Natural killer cell (primary cell): ENCODE results near the gene C1QTNF7. TPM values are rescaled to one million over a fixed set of nuclear protein-coding genes. Genes with fewer than 3 reads are reported as not detected.

Experiments
- ATAC-seq, 3 donors: fragments of 150-1000 bp in 2 of 3; fragments of 200-7000 bp in 1 of 3; cut with Tn5 transposase; 1 replicate in 1 of 3; 2 replicates in 2 of 3; pipeline ENCODE4 v1.10.0; 2021; ENCODE audit warnings: mild to moderate bottlenecking in 2 of 3, moderate library complexity in 2 of 3
- DNase-seq, 2 donors: peaks; one replicate each; pipeline versions ENCODE4 v3.0.0 to v3.0.0-alpha.2; 2013 to 2021; ENCODE audit warnings: mixed read lengths in 1 of 2
- H3K27ac ChIP-seq: one replicate; pipeline ENCODE4 v1.5.1; 2013; ENCODE audit warnings: mild to moderate bottlenecking, low read length
- H3K27me3 ChIP-seq: one replicate; pipeline ENCODE4 v1.6.1; 2013; ENCODE audit warnings: low read length; ENCODE audit not compliant: control insufficient read depth, insufficient read depth
- H3K36me3 ChIP-seq: one replicate; pipeline ENCODE4 v1.6.1; 2013; ENCODE audit warnings: low read length; ENCODE audit not compliant: control insufficient read depth, insufficient read depth
- H3K4me1 ChIP-seq: one replicate; pipeline ENCODE4 v1.6.1; 2013; ENCODE audit warnings: low read length; ENCODE audit not compliant: control insufficient read depth, insufficient read depth
- H3K4me3 ChIP-seq: one replicate; pipeline ENCODE4 v1.5.1; 2013; ENCODE audit warnings: low read length
- H3K9me3 ChIP-seq: one replicate; pipeline ENCODE4 v1.6.1; 2013; ENCODE audit warnings: low read length; ENCODE audit not compliant: control insufficient read depth, insufficient read depth
- H3K27ac Mint-ChIP-seq, 2 donors: one replicate each; pipeline ENCODE4 v1.8.0; 2022; ENCODE audit warnings: mild to moderate bottlenecking in 2 of 2, mixed read lengths in 2 of 2, moderate library complexity in 1 of 2
- H3K27me3 Mint-ChIP-seq, 2 donors: one replicate each; pipeline ENCODE4 v1.8.0; 2022; ENCODE audit warnings: low read depth in 2 of 2, mixed read lengths in 2 of 2
- H3K36me3 Mint-ChIP-seq: one replicate; pipeline ENCODE4 v1.8.0; 2022; ENCODE audit warnings: mixed read lengths
- H3K4me1 Mint-ChIP-seq, 2 donors: one replicate each; pipeline ENCODE4 v1.8.0; 2022; ENCODE audit warnings: mixed read lengths in 2 of 2
- H3K4me3 Mint-ChIP-seq: one replicate; pipeline ENCODE4 v1.8.0; 2022; ENCODE audit warnings: mild to moderate bottlenecking, moderate library complexity, mixed read lengths
- H3K9me3 Mint-ChIP-seq, 2 donors: one replicate each; pipeline ENCODE4 v1.8.0; 2022; ENCODE audit warnings: mixed read lengths in 2 of 2
- WGBS: methylation state at CpG from one replicate; pipeline ENCODE4 v1.1.7; 2013; ENCODE audit warnings: missing lambda C conversion rate; ENCODE audit not compliant: insufficient coverage; 5-methylcytosine and 5-hydroxymethylcytosine counted together
- intact Hi-C: fragments of 100-400 bp; cut with micrococcal nuclease; formaldehyde crosslinking; loops from one replicate; pipeline ENCODE4 v1.14.2; 2022
- total RNA-seq, 4 donors: library from RNA; stranded (reverse); fragments of 120-200 nt in 1 of 4; gene quantifications; one replicate each; pipeline versions ENCODE4 v1.2.3 to v1.2.4, GENCODE V29; 2013 to 2022
- TF ChIP-seq, protein P1 (sequence below): fragments of 200-600 bp; IDR thresholded peaks from one replicate; pipeline ENCODE4 v1.8.0; 2022; ENCODE audit warnings: antibody characterized with exemption

The C1QTNF7 gene
- total RNA-seq, 3 donors from 2014 or later (not counting 1 experiment from before 2014, with no cell fraction given) = not detected

DNA sequence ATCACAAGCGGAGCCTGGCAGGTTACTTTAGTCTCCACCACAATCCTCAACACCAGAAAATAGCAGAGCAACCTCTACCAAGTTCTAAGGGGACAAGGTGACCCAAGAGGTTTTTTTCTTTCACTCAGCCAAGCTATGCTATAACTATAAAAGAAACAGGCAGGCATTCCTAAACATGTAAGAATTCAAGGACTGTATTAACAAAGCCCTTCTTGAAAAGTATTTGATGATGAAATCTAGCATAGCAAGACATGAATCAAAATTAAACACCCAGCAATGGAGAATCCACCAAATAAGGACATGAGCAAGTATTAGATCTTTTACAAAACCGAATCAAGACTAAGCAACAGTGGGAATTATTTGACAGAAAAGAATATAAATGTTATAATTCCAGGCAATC, 25.7 kb upstream of the C1QTNF7 start:
- Histone ChIP-seq H3K36me3 (no peaks in the 10 kb centered on the region), H3K27ac (no peak overlapping the region), H3K9me3 (no peaks in the 10 kb centered on the region), H3K4me1 (peaks cover 12% of the 10 kb centered on the region), H3K4me3 (no peak overlapping the region), H3K27me3 (no peaks in the 10 kb centered on the region)
- H3K9me3 Mint-ChIP-seq = no peaks in the 10 kb centered on the region
- H3K27ac Mint-ChIP-seq = peak overlapping the region; percentile 66 to 77
- H3K27me3 Mint-ChIP-seq = peaks cover 0 to 4% of the 10 kb centered on the region in 2 donors
- 38% methylated on average over 1 of the region's 2 CpGs for WGBS
- DNase-seq (no peak), ATAC-seq (no peak)
- intact Hi-C loops = no loop called here
- no peaks in the 10 kb centered on the region for H3K36me3 Mint-ChIP-seq
- H3K4me3 Mint-ChIP-seq = no peak overlapping the region
- TF ChIP-seq, protein P1, sequence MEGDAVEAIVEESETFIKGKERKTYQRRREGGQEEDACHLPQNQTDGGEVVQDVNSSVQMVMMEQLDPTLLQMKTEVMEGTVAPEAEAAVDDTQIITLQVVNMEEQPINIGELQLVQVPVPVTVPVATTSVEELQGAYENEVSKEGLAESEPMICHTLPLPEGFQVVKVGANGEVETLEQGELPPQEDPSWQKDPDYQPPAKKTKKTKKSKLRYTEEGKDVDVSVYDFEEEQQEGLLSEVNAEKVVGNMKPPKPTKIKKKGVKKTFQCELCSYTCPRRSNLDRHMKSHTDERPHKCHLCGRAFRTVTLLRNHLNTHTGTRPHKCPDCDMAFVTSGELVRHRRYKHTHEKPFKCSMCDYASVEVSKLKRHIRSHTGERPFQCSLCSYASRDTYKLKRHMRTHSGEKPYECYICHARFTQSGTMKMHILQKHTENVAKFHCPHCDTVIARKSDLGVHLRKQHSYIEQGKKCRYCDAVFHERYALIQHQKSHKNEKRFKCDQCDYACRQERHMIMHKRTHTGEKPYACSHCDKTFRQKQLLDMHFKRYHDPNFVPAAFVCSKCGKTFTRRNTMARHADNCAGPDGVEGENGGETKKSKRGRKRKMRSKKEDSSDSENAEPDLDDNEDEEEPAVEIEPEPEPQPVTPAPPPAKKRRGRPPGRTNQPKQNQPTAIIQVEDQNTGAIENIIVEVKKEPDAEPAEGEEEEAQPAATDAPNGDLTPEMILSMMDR = no peak
- peaks cover 23 to 44% of the 10 kb centered on the region in 2 donors for H3K4me1 Mint-ChIP-seq

DNA sequence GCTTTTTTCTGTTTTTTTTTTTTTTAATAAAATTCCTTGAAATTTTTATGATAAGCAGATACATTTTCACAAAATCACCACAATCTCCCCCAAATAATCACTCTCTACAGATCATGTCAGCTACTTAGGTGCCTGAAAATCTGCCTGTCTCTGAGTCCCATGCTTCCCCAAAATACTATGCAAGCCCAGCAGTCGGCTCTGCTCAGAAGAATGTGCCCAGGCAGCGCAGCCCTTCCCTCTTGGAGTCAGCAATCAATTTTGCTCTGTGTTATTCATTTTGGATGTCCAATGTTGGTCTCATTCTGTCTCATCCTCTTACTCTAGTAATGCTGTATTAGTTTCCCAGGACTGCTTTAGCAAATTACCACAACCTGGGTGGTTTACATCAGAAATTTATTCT, 24.9 kb upstream of the C1QTNF7 start:
- intact Hi-C loops = no loop called here
- H3K27ac ChIP-seq = no peak overlapping the region
- no peaks in the 10 kb centered on the region for H3K36me3 Mint-ChIP-seq

DNA sequence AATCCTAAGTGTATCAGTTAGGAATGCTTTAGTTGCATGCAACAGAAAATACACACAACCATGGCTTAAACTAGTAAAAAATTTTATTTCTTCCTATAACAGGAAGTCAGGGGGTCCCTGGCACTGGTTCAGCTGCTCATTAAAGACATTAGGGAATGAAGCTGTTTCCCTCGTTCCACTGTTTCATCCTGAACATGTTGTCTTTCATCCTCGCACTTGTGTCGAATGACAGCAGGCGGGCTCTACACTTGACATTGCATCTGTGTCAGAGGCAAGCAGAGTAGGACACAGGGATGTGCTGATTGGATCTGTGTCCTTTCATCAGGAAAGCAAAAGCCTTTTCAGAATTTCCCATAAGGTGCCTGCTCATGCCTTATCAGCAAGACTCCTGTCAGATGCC, 22.8 kb upstream of the C1QTNF7 start:
- Mint-ChIP-seq H3K4me1 (peaks cover 29 to 42% of the 10 kb centered on the region in 2 donors), H3K9me3 (no peaks in the 10 kb centered on the region), H3K36me3 (no peaks in the 10 kb centered on the region), H3K27me3 (peaks cover 0 to 4% of the 10 kb centered on the region in 2 donors), H3K27ac (no peak overlapping the region), H3K4me3 (no peak overlapping the region)
- Histone ChIP-seq H3K4me3 (no peak overlapping the region), H3K4me1 (peaks cover 16% of the 10 kb centered on the region), H3K27ac (no peak overlapping the region), H3K36me3 (no peaks in the 10 kb centered on the region), H3K27me3 (no peaks in the 10 kb centered on the region), H3K9me3 (no peaks in the 10 kb centered on the region)
- 83% methylated on average over 4 of the region's 4 CpGs for WGBS
- no peak for ATAC-seq
- no peak for DNase-seq
- intact Hi-C loops = no loop called here
- TF ChIP-seq, protein P1 = no peak

More for the DNA sequence above, 24.9 kb upstream of the C1QTNF7 start:
- ATAC-seq (no peak), DNase-seq (no peak)
- H3K4me3 ChIP-seq = no peak overlapping the region
- H3K27ac Mint-ChIP-seq = no peak overlapping the region
- peaks cover 23 to 44% of the 10 kb centered on the region in 2 donors for H3K4me1 Mint-ChIP-seq
- H3K27me3 ChIP-seq = no peaks in the 10 kb centered on the region
- H3K36me3 ChIP-seq = no peaks in the 10 kb centered on the region
- H3K9me3 Mint-ChIP-seq = no peaks in the 10 kb centered on the region
- whole genome bisulfite sequencing = 89% methylated on average over 2 of the region's 2 CpGs
- peaks cover 12% of the 10 kb centered on the region for H3K4me1 ChIP-seq
- TF ChIP-seq, protein P1 = no peak
- peaks cover 0 to 4% of the 10 kb centered on the region in 2 donors for H3K27me3 Mint-ChIP-seq
- no peak overlapping the region for H3K4me3 Mint-ChIP-seq
- H3K9me3 ChIP-seq = no peaks in the 10 kb centered on the region

DNA sequence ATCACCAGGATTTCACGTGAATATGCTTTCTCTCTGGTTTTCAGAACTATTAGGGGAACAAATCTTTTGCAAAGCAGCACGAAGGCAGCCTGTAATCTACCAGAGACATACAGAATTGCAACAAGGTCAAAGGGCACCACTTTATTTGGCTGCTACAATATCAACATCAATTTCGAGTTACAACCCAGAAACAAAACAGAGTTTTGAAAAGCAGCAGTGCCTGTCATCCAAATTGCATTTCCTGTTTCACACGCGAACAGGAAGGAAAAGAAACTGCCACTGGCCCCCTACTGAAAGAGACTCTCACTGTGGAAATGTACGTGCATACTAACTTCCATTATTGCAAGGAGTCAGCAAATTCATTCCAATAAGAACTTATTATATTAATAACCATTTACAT, 17.1 kb upstream of the C1QTNF7 start:
- peaks cover 0 to 3% of the 10 kb centered on the region in 2 donors for H3K27me3 Mint-ChIP-seq
- H3K27ac Mint-ChIP-seq = peak overlapping the region; percentile 80
- intact Hi-C loops = loop anchor here (5.0 kb wide), 1 partner anchor 422 kb away; no protein-coding TSS in a partner anchor
- ATAC-seq (peak; percentile 69 to 80 (median 74)), DNase-seq (peak in 1 of 2 donors; percentile 55)
- peaks cover 11% of the 10 kb centered on the region for H3K4me1 ChIP-seq
- H3K27me3 ChIP-seq = no peaks in the 10 kb centered on the region
- H3K36me3 ChIP-seq = no peaks in the 10 kb centered on the region
- no peaks in the 10 kb centered on the region for H3K9me3 ChIP-seq
- H3K4me3 ChIP-seq = no peak overlapping the region
- peaks cover 50 to 62% of the 10 kb centered on the region in 2 donors for H3K4me1 Mint-ChIP-seq
- H3K9me3 Mint-ChIP-seq = no peaks in the 10 kb centered on the region
- H3K27ac ChIP-seq = peak overlapping the region; percentile 64
- TF ChIP-seq, protein P1 = no peak
- H3K36me3 Mint-ChIP-seq = no peaks in the 10 kb centered on the region
- WGBS = 4% methylated on average over 6 of the region's 6 CpGs
- H3K4me3 Mint-ChIP-seq = peak overlapping the region; percentile 81
